Activated CD4-positive, alpha-beta T cell treated with anti-CD3 and anti-CD28 coated beads, Interleukin-2, amount 10 ng/mL, durations not matched to agents 24 days and 14 days (primary cell): ENCODE results near the gene CERS1. TPM values are rescaled to one million over a fixed set of nuclear protein-coding genes. Genes with fewer than 3 reads are reported as not detected.
"Not testable (repeated sequence)": the region's sequence is repeated elsewhere in the genome, so short reads cannot be mapped to it uniquely, and the experiment has no call there.

Experiments
- DNase-seq: peaks from one replicate; pipeline ENCODE4 v3.0.0; 2022
- H3K27ac Mint-ChIP-seq: one replicate; pipeline ENCODE4 v1.8.0; 2022; ENCODE audit warnings: mild to moderate bottlenecking, mixed read lengths
- H3K27me3 Mint-ChIP-seq: one replicate; pipeline ENCODE4 v1.8.0; 2022; ENCODE audit warnings: mixed read lengths
- H3K36me3 Mint-ChIP-seq: one replicate; pipeline ENCODE4 v1.8.0; 2022; ENCODE audit warnings: low read depth, mild to moderate bottlenecking, mixed read lengths
- H3K4me1 Mint-ChIP-seq: one replicate; pipeline ENCODE4 v1.8.0; 2021; ENCODE audit warnings: mixed read lengths
- H3K4me3 Mint-ChIP-seq: one replicate; pipeline ENCODE4 v1.8.0; 2022; ENCODE audit warnings: mild to moderate bottlenecking, moderate library complexity, mixed read lengths
- H3K9me3 Mint-ChIP-seq: one replicate; pipeline ENCODE4 v1.8.0; 2021; ENCODE audit warnings: mixed read lengths
- intact Hi-C: fragments of 100-400 bp; cut with micrococcal nuclease; formaldehyde crosslinking; loops from one replicate; pipeline ENCODE4 v1.15.1; 2023
- total RNA-seq: library from RNA; stranded (reverse); gene quantifications from 2 replicates; pipeline ENCODE4 v1.2.3, GENCODE V29; 2022

Gene CERS1
- total RNA-seq, 1 donor from 2014 or later: 0.23 TPM

DNA sequence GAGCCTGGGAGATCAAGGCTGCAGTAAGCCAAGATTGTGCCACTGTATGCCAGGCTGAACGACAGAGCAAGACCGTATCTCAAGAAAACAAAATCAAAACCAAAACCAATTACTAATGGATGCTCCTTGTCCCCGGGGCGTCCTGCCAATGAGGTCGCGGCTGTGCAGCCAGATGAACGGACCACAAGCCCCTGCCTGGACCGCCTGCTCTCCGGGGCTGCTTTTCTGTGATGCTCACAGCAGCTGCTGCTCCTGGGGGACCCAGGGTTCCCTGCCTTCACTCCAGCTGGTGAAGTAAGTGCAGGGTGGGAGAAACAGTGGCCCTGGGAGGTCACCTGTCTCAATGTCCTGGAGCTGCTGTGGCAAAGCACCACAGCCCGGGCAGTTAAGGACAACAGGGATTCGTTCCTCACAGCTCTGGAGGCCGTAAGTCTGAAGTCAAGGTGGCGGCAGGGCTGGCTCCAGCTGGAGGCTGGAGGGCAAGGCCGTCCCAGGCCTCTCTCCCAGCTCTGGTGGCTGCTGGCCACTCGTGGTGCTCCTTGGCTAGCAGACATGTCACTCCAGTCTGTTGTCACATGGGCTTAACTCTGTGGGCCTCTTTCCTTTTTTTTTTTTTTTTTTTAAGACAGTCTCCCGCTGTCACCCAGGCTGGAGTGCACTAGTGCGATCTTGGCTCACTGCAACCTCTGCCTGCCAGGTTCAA lies 13.1 kb upstream of the CERS1 start:
- Mint-ChIP-seq H3K27ac (no peak overlapping the region), H3K9me3 (no peaks in the 10 kb centered on the region), H3K36me3 (peaks cover 28% of the 10 kb centered on the region), H3K4me3 (no peak overlapping the region), H3K27me3 (no peaks in the 10 kb centered on the region), H3K4me1 (peaks cover 5% of the 10 kb centered on the region)
- DNase-seq: no peak
- intact Hi-C loops: no loop called here

DNA sequence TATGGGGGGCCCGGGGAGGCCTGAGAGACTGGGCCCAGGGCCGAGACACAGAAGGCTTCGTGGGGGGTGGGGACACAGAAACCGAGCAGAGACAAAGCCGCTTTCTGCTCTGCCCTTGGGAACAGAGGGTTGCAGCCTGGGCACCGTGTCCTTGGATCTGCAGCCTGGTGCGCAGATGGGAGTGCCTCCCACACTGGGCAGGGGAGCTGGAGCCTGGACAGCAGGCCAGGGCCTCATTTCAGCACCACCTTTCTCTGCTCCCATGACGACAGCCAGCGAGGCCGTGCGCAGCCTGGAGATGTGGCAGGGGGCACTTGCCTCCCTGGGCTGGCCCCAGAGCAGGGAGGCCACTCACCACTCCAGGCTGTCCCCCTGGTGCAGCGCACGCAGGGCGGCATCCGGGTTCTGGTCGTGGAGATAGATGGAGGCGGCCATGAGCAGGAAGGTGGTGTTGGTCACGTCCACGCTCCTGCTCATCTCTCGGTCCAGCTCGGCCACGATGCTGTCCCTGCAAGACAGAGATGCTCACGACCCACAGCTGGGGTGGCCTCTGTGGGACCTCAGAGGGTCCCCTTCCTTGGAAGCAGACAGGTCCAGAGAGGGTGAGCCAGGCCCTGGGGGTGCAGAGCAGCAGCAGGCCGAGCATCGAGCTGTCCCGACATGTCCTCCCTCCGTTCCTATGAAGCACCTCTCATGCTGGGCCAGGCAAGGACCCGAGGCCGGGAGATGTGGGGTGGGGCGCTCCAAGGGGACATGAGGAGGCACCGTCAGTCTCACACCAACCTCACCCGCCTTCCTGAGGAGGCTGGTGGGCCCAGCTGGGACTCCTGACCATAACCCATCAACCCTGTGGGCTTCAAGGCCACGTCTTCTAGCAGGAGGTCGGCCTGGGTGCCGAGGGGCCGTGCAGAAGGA lies 10.9 kb upstream of the CERS1 start:
- Mint-ChIP-seq H3K27ac (no peak overlapping the region), H3K4me1 (no peaks in the 10 kb centered on the region), H3K27me3 (no peaks in the 10 kb centered on the region), H3K4me3 (no peak overlapping the region), H3K9me3 (no peaks in the 10 kb centered on the region), H3K36me3 (peaks cover 21% of the 10 kb centered on the region)
- intact Hi-C loops: no loop called here
- no peak for DNase-seq

DNA sequence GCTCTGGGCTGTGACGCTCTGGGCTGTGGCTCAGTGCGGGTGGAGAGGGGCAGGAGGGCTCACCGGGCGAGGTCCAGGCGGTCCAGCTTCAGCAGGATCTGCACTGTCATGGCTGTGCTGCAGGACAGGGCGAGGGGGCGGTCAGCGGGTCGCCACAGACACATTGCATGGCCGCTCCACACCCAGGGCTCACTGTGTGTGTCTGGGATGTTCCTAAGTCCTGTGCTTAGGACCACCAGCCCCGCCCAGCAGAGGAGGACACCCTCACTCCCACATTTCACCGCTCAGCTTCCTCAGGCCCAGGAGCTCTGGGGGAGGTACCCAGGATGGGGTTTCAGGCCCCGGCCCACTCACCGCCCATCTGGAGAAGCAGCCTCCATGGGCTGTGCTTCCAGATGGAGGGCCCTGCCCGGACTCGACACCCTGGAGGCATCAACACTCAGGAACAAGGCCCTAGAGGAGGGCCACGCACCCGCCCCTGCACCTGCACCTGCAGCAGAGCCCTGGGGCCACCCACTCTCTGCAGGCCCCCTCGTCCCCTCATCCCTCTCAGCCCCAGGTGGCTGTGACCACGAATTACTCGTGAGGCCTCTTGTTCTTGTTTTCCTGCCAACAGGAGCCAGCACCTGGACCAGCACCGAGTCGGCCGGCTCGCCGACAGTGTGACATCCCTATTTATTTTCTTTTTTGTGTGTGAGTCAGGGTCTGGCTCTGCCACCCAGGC lies 9.7 kb upstream of the CERS1 start:
- no peak for DNase-seq
- H3K4me1 Mint-ChIP-seq: no peaks in the 10 kb centered on the region
- no peak overlapping the region for H3K4me3 Mint-ChIP-seq
- no peak overlapping the region for H3K27ac Mint-ChIP-seq
- no peaks in the 10 kb centered on the region for H3K9me3 Mint-ChIP-seq
- no peaks in the 10 kb centered on the region for H3K27me3 Mint-ChIP-seq
- intact Hi-C loops: no loop called here
- peaks cover 24% of the 10 kb centered on the region for H3K36me3 Mint-ChIP-seq

DNA sequence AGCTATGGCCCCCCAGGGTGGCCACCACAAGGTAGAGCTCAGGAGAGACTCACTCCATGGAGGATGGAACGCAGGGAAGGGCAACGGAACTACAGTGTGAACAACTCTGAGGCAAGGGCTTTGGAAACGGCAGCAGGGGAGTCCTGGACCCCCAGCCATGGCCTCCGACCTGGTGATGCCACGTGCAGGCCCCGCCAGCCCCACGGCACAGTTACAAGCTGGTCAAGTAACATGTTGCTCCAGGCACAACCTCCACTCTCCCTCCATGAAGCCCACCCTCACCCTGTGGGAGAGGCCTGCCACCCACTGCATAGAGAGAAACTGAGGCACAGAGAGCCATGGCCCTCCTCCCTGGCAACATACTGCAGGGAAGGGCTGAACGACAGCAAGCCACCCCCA lies 9.1 kb upstream of the CERS1 start:
- DNase-seq: no peak
- Mint-ChIP-seq H3K27ac (no peak overlapping the region), H3K36me3 (peaks cover 25% of the 10 kb centered on the region), H3K4me1 (no peaks in the 10 kb centered on the region), H3K9me3 (no peaks in the 10 kb centered on the region), H3K27me3 (no peaks in the 10 kb centered on the region), H3K4me3 (no peak overlapping the region)
- intact Hi-C loops: no loop called here

DNA sequence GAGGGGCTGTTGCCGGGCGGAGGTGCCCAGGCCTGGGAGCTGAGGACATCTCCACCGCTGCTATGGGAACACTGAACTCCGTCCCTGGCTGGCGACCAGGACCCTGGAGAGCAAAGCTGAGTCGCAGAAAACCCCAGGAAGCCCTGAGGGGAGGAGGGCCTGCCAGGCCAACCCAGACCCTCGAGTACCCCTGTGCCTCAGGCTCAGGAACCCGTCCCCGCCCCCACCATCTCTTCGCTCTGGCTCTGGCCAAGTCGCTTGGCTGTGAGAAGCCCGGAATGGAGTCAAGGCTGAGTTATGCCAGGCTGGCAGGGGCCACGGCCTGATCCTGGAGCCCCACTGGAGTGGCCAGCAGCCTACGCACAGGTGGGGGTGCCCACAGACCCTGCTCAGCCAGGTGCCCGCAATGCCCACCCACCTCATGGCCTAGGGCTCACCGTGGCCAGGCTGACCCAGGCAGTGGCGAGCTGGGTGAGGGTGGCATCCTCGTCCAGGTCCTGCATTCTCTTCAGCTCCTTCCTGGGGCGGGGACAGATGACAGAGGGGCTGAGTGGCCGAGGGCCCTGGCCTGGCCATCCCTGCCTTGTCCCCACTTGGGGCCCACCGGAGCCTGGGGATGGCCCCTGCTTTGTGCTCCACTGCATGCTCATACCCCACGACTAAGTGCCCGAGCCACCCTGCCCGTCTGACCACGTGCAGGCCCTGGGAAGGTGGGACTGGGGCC lies 8.5 kb upstream of the CERS1 start:
- Mint-ChIP-seq H3K9me3 (no peaks in the 10 kb centered on the region), H3K27ac (no peak overlapping the region), H3K4me3 (no peak overlapping the region), H3K36me3 (peaks cover 25% of the 10 kb centered on the region), H3K27me3 (no peaks in the 10 kb centered on the region), H3K4me1 (no peaks in the 10 kb centered on the region)
- no peak for DNase-seq
- intact Hi-C loops: no loop called here

DNA sequence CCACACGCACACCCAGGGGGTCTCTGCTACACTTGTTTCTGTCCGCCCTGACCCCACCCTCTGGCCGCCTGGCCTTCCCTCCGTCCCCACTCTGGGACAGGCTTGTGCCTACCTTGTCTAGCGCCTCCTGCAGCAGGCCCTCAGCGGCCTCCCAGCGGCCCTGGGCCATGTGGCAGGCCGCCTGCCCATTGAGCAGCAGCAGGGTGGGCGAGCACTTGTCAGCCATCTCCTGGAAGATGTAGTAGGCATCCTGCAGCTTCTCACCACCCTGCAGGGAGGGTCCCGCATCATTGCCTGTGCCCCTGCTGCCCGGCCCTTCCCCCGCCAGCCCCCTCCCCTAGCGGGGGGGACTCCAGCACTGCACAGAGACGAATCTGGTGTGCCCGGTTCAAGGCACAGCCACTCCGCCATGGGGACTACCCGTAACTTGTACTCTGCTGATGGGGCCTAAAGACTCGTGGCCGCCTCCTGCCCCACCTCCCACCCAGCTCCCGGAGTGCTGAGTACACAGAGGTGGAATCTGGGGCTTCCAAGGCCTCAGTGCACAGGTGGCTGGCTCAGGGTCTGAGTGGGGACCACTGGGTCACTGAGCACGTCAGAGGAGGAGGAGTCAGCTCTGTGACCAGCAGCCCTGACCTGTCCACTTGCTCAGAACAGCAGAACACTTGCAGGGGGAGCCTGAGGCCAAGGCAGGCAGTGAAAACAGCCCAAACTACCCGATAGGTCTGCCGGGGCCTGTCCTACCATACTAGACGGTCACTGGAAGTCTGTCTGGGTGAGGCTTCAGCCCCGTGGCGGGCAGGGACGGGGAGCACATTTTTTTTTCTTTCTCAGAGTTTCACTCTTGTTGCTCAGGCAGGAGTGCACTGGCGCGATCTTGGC lies 7.4 kb upstream of the CERS1 start:
- H3K27me3 Mint-ChIP-seq: no peaks in the 10 kb centered on the region
- H3K27ac Mint-ChIP-seq: no peak overlapping the region
- intact Hi-C loops: no loop called here
- no peaks in the 10 kb centered on the region for H3K9me3 Mint-ChIP-seq
- no peaks in the 10 kb centered on the region for H3K4me1 Mint-ChIP-seq
- no peak overlapping the region for H3K4me3 Mint-ChIP-seq
- no peak for DNase-seq
- H3K36me3 Mint-ChIP-seq: peaks cover 26% of the 10 kb centered on the region

DNA sequence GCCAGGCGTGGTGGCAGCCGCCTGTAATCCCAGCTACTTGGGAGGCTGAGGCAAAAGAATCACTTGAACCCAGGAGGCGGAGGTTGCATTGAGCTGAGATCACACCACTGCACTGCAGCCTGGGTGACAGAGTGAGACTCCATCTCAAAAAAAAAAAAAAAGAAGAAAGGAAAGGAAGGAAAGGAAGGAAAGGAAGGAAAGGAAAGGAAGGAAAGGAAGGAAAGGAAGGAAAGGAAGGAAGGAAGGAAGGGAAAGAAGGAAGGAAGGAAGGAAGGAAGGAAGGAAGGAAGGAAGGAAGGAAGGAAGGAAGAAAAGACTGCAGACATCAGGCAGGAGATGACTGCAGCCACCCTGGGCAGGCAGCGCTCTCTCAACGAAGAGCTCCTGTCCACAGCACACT lies 6.6 kb upstream of the CERS1 start:
- intact Hi-C loops, H3K27ac Mint-ChIP-seq, DNase-seq, H3K27me3 Mint-ChIP-seq, H3K4me1 Mint-ChIP-seq, H3K4me3 Mint-ChIP-seq, H3K9me3 Mint-ChIP-seq: not testable (repeated sequence)
- peaks cover 26% of the 10 kb centered on the region for H3K36me3 Mint-ChIP-seq

DNA sequence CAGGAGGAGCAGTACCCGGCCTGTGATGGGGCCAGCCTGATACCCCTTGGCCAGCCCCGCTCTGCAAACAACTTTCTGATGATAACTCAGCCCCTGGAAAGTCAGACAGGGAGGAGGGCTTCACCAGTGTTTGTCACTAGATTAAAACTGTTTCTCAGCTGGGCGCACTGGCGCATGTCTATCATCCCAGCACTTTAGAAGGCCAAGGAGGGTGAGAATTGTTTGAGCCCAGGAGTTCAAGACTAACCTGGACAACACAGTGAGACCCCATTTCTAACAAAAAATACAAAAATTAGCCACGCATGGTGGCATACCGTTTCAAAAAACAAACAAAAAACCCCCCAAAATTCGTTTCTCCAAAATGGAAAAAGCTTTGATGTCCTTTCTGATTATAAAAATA lies 5.5 kb upstream of the CERS1 start:
- Mint-ChIP-seq H3K4me1 (peaks cover under 1% of the 10 kb centered on the region), H3K27me3 (peaks cover 12% of the 10 kb centered on the region), H3K9me3 (no peaks in the 10 kb centered on the region), H3K4me3 (no peak overlapping the region), H3K36me3 (peaks cover 26% of the 10 kb centered on the region), H3K27ac (no peak overlapping the region)
- intact Hi-C loops: no loop called here
- DNase-seq: no peak

DNA sequence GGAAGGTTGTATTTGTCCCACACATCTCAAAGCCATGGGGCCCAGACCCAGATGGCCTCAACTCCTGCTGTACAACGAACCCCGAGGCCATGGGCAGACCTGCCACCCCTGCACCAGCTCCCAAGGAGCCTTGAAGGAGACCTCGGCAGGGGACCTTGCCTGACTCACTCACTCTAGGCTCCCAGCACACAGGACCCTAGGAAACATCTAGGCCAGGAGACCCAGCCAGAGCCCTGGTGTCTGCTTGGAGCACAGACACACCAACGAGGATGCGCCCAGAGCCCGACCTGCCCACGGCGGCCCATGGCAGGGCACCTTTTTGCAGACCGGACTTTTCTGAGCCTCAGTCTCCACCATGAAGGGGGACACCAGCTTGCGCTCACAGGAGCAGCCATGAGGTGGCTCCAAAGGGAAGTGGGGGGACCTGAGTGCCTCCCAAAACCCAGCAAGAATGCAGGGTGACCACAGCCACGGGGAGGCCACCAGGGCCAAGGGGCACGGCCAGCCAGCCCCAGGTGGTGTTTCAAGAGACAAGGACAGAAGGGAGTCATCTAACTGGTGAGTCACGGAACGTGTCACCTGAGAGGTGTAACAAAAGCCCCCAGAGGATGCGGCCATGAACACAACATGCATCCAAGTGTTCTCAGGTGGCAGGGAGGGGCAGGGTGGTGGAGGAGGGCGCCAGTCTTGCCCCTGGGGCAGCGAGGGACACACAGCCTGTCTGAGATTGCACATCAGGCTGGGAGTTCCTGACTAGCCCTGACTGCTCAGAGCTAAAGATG lies 4.9 kb upstream of the CERS1 start:
- H3K4me3 Mint-ChIP-seq: no peak overlapping the region
- no peaks in the 10 kb centered on the region for H3K9me3 Mint-ChIP-seq
- H3K27ac Mint-ChIP-seq: no peak overlapping the region
- peaks cover 2% of the 10 kb centered on the region for H3K4me1 Mint-ChIP-seq
- peaks cover 23% of the 10 kb centered on the region for H3K36me3 Mint-ChIP-seq
- peaks cover 13% of the 10 kb centered on the region for H3K27me3 Mint-ChIP-seq
- no peak for DNase-seq
- intact Hi-C loops: no loop called here

DNA sequence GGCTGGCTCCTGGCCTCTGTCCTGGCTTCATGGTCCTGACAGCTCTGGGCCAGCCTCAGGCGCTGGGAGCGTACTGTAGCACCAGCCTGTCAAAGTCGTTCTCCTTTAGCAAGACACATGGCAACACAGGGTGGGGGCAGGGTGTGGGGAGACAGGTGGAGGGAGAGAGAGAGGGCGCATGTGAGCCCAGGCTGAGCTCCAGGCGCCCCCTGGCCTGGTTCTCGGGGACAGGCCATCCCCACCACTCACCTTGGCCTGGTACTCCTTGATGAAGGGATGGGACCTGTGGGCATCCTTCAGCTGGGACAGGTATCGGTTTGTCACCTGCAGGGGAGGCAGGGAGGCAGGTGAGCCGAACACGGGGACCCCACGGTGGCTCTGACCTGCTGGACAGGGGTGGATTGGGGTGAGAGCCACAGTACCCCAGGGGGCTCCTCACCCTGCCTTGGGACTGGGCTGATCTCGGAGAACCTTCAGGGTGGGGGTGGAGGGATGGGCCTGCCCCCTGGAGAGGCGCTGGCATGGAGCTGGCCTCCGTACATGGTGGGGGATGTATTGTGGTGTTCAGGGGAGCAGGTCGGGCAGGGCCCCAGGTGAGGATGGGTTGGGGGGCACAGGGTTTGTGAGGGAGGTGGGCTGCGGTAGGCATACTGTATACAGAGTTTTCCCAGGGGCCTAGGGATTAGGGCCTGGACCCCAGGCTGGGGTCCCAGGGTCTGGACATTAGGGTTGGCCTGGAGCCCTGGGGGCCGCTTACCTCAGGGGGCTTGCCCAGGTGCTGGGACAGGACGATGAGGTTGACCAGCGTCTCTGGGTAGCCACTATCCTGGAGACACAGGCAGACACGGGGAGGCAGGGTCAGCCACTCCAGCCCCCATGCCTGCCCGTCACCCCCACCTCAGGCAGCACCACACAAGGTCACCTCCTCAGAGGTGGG lies 3.9 kb upstream of the CERS1 start:
- H3K4me1 Mint-ChIP-seq: peaks cover 2% of the 10 kb centered on the region
- H3K27me3 Mint-ChIP-seq: peaks cover 13% of the 10 kb centered on the region
- intact Hi-C loops: no loop called here
- H3K9me3 Mint-ChIP-seq: no peaks in the 10 kb centered on the region
- DNase-seq: no peak
- no peak overlapping the region for H3K4me3 Mint-ChIP-seq
- H3K27ac Mint-ChIP-seq: no peak overlapping the region
- peaks cover 20% of the 10 kb centered on the region for H3K36me3 Mint-ChIP-seq

DNA sequence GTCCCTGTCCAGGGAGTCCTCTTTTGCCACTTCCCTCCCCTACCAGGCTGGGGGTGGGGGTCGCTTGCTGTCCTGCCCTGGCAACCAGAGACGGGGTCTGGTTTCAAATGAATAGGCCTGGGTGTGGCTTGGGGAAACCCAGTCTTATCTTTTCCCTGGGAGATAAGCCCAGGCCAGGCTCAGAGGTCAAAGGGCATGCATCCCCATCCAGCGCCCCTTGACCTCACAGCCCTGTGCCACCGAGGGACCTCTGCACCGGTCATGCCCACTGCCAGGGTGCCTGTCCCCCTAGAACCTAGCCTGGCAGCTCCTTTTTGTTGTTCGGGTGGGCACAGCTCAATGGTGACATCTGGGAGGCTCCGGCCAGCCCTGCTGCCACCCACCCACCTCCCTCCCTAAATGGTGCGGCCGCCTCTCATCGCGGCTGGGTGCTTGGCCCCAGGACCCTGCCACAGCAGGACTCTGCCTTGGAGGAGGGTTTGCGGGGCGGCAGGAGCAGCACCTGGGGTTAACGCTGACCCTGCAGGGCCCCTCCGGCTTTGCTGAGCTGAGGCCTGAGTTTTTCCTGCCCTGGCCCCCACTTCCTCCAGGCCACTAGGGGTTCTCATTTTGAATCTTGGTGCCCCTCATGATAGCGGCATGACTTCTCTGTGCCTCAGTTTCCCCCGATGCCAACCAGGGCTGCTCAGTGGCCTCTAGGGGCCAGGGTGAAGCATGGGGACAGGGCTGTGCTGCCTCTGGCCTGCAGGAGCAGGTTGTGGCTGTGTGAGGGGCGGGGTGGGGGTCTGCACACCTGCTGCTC lies 2.9 kb upstream of the CERS1 start:
- Mint-ChIP-seq H3K27me3 (peaks cover 17% of the 10 kb centered on the region), H3K4me1 (peaks cover 2% of the 10 kb centered on the region), H3K36me3 (peaks cover 20% of the 10 kb centered on the region), H3K27ac (no peak overlapping the region), H3K9me3 (no peaks in the 10 kb centered on the region), H3K4me3 (no peak overlapping the region)
- DNase-seq: no peak
- intact Hi-C loops: no loop called here
